PC-9 (cell line): ENCODE data around the gene SLCO1B3.

Experiments used
- EZH2 ChIP-seq: fragments of 200-600 bp; sonication (generic); IDR thresholded peaks from 2 replicates; pipeline ENCODE4 v1.8.0; 2017; ENCODE audit warnings: antibody characterized with exemption, low read depth
- TF ChIP-seq, protein P1 (sequence below): fragments of 200-600 bp; sonication (generic); conservative IDR thresholded peaks from 2 replicates; pipeline ENCODE4 v1.6.1; 2017; ENCODE audit warnings: mixed run types, antibody characterized with exemption, mild to moderate bottlenecking, moderate library complexity

- TF ChIP-seq, protein P1, sequence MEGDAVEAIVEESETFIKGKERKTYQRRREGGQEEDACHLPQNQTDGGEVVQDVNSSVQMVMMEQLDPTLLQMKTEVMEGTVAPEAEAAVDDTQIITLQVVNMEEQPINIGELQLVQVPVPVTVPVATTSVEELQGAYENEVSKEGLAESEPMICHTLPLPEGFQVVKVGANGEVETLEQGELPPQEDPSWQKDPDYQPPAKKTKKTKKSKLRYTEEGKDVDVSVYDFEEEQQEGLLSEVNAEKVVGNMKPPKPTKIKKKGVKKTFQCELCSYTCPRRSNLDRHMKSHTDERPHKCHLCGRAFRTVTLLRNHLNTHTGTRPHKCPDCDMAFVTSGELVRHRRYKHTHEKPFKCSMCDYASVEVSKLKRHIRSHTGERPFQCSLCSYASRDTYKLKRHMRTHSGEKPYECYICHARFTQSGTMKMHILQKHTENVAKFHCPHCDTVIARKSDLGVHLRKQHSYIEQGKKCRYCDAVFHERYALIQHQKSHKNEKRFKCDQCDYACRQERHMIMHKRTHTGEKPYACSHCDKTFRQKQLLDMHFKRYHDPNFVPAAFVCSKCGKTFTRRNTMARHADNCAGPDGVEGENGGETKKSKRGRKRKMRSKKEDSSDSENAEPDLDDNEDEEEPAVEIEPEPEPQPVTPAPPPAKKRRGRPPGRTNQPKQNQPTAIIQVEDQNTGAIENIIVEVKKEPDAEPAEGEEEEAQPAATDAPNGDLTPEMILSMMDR: no peak
- no peak for TF ChIP-seq EZH2
These were observed 4.6 kb upstream of the SLCO1B3 start for GRCh38 chr12:20805921-20806320.
